Raji (cell line): ENCODE results near the gene PCLAF.

Experiments
- POLR2A ChIP-seq: IDR thresholded peaks from 2 replicates; pipeline ENCODE4 v1.6.1; 2011; ENCODE audit warnings: low read depth, low read length, control low read depth; ENCODE audit not compliant: insufficient read depth

The PCLAF gene

GRCh38 chr15:64379216-64379960 lies 1.9 kb downstream of the PCLAF start:
- TF ChIP-seq POLR2A, result no peak

GRCh38 chr15:64373360-64373759 lies 7.9 kb downstream of the PCLAF start:
- no peak for TF ChIP-seq POLR2A

GRCh38 chr15:64369078-64369607 lies 12.1 kb downstream of the PCLAF start:
- no peak for TF ChIP-seq POLR2A

GRCh38 chr15:64361259-64361658 lies 20.0 kb downstream of the PCLAF start:
- TF ChIP-seq POLR2A, result no peak

GRCh38 chr15:64356710-64357040 lies 24.6 kb downstream of the PCLAF start:
- TF ChIP-seq POLR2A, result no peak

- TF ChIP-seq POLR2A, result peak; percentile 48
These were observed 25.1 kb downstream of the PCLAF start, which contains the start of gene CSNK1G1 for GRCh38 chr15:64355944-64356709. TSS of gene CSNK1G1 (minus strand) at chr15:64356173. CDS start at chr15:64300499, 55,674 bp downstream.

- no peak for TF ChIP-seq POLR2A
These were observed 25.8 kb downstream of the PCLAF start for GRCh38 chr15:64355348-64355943.

GRCh38 chr15:64354688-64355344 lies 26.4 kb downstream of the PCLAF start:
- TF ChIP-seq POLR2A, result no peak

- no peak for TF ChIP-seq POLR2A
These were observed 30.0 kb downstream of the PCLAF start for GRCh38 chr15:64351265-64351664.

GRCh38 chr15:64349375-64349774 lies 31.9 kb downstream of the PCLAF start:
- no peak for TF ChIP-seq POLR2A

- TF ChIP-seq POLR2A, result no peak
These were observed 32.8 kb downstream of the PCLAF start for GRCh38 chr15:64348455-64348854.

- no peak for TF ChIP-seq POLR2A
These were observed 36.5 kb downstream of the PCLAF start for GRCh38 chr15:64344651-64345294.

GRCh38 chr15:64343841-64344240 lies 37.4 kb downstream of the PCLAF start:
- no peak for TF ChIP-seq POLR2A

GRCh38 chr15:64343222-64343621 lies 38.0 kb downstream of the PCLAF start:
- TF ChIP-seq POLR2A, result no peak

GRCh38 chr15:64341961-64342360 lies 39.3 kb downstream of the PCLAF start:
- no peak for TF ChIP-seq POLR2A

- TF ChIP-seq POLR2A, result no peak
These were observed 40.9 kb downstream of the PCLAF start for GRCh38 chr15:64340355-64340754.
